Astrocyte of the spinal cord (primary cell): ENCODE measurements around the gene STK32C.
A peak's percentile ranks its signal among the peaks of the same experiment; 100 is the strongest.

Source experiments
- DNase-seq: peaks from one replicate; pipeline ENCODE4 v3.0.0; 2011; ENCODE audit warnings: low read depth, low spot score
- H3K4me3 ChIP-seq: 2 replicates; pipeline ENCODE4 v1.5.1; 2011; ENCODE audit warnings: low read depth, mild to moderate bottlenecking, low read length, moderate library complexity
- CTCF ChIP-seq: IDR thresholded peaks from 2 replicates; pipeline ENCODE4 v1.5.1; 2012; ENCODE audit warnings: low read depth, mild to moderate bottlenecking, low read length, inconsistent platforms
- in situ Hi-C: cut with HindIII; loops from 2 replicates; pipeline ENCODE4 v1.10.0; 2017; ENCODE audit warnings: low sequenced_read_pairs

STK32C gene

GRCh38 chr10:132307823-132308586 lies at the start of gene STK32C:
STK32C (minus strand) TSS chr10:132307950; CDS start chr10:132307833, 117 bp downstream.
- TF ChIP-seq CTCF, result no peak

GRCh38 chr10:132356621-132357195 lies 49.0 kb upstream of the STK32C start:
- no peak for DNase-seq
- H3K4me3 ChIP-seq, result no peak overlapping the region
- in situ Hi-C loops, result no loop called here
- no peak for TF ChIP-seq CTCF

More at GRCh38 chr10:132307823-132308586, at the start of gene STK32C:
- in situ Hi-C loops, result no loop called here
- peak; percentile 86 for DNase-seq
- peak within 1 kb of the TSS; percentile 65 for H3K4me3 ChIP-seq

GRCh38 chr10:132355754-132356153 lies 48.0 kb upstream of the STK32C start:
- H3K4me3 ChIP-seq, result no peak overlapping the region
- no peak for TF ChIP-seq CTCF
- in situ Hi-C loops, result no loop called here
- DNase-seq, result no peak

- no peak overlapping the region for H3K4me3 ChIP-seq
- TF ChIP-seq CTCF, result no peak
- in situ Hi-C loops, result no loop called here
- no peak for DNase-seq
Measured at GRCh38 chr10:132355297-132355696, 47.5 kb upstream of the STK32C start.

GRCh38 chr10:132354356-132355094 lies 46.8 kb upstream of the STK32C start:
- in situ Hi-C loops, result no loop called here
- DNase-seq, result no peak
- no peak overlapping the region for H3K4me3 ChIP-seq
- TF ChIP-seq CTCF, result no peak

- no peak for DNase-seq
Measured at GRCh38 chr10:132353456-132354355, 46.0 kb upstream of the STK32C start.

More at GRCh38 chr10:132353456-132354355, 46.0 kb upstream of the STK32C start:
- no peak for TF ChIP-seq CTCF
- no peak overlapping the region for H3K4me3 ChIP-seq
- in situ Hi-C loops, result no loop called here
